ENCODE data around the gene CDHR5. TPM values are rescaled to one million over a fixed set of nuclear protein-coding genes. Genes with fewer than 3 reads are reported as not detected.
A peak's percentile ranks its signal among the peaks of the same experiment; 100 is the strongest.

Gene CDHR5
- total RNA-seq, 1 donor from 2014 or later, result not detected

DNA sequence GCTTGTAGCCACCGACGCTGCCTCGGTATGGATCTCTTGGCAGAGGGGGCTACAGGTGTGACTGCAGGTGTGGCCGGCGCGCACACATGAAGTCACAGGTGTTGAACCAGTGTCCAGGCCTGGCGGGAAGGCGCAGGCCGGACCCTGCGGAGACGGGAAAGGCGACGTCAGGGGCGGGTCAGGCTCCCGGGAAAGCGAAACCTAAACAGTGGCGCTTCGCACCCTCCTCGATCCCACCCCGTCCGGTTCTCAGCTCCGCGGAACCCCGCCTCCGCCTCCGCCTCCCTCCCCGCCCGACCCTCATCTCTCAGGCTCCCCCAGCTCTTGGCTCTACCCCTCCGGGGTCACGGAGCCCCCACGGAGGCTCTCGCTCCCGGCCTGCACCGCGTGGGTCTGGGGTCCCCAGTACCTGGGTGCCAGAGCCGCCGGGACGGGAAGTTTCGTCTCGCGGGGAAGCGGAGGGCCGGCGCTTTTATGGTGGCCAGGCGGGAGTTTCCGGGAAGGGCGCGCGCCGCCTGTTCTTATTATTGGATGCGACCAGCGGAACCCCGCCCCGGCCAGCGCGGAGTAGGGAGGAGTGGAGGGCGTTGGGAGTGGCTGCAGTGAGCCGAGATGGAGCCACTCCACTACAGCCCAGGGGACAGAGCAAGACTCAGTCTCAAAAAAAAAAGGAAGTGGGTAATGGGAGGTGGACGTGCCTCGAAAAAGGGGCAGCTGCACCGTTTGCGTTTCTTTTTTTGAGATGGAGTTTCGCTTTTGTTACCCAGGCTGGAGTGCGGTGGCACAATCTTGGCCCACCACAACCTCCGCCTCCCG, 9.0 kb downstream of the CDHR5 start, which contains the start of gene IRF7:
IRF7 (minus strand) TSS at position 447 of the 816 bp plus-strand sequence. CDS start 586 bp downstream, outside the sequence.
- Histone ChIP-seq H3K36me3 (peaks cover 45% of the 10 kb centered on the region), H3K4me1 (peaks cover 34% of the 10 kb centered on the region), H3K9me3 (no peaks in the 10 kb centered on the region), H3K27ac (peak within 1 kb of the TSS; percentile 97), H3K4me3 (peak within 1 kb of the TSS; percentile 82), H3K27me3 (ENCODE audit: low read depth) (no peaks in the 10 kb centered on the region)
- TF ChIP-seq, protein P1, sequence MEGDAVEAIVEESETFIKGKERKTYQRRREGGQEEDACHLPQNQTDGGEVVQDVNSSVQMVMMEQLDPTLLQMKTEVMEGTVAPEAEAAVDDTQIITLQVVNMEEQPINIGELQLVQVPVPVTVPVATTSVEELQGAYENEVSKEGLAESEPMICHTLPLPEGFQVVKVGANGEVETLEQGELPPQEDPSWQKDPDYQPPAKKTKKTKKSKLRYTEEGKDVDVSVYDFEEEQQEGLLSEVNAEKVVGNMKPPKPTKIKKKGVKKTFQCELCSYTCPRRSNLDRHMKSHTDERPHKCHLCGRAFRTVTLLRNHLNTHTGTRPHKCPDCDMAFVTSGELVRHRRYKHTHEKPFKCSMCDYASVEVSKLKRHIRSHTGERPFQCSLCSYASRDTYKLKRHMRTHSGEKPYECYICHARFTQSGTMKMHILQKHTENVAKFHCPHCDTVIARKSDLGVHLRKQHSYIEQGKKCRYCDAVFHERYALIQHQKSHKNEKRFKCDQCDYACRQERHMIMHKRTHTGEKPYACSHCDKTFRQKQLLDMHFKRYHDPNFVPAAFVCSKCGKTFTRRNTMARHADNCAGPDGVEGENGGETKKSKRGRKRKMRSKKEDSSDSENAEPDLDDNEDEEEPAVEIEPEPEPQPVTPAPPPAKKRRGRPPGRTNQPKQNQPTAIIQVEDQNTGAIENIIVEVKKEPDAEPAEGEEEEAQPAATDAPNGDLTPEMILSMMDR (IDR thresholded peaks at IDR 0.05), result no peak
- intact Hi-C loops (cut with DNase I), result no loop called here
- DNase-seq (peak; percentile 99), ATAC-seq (peak; percentile 92 to 93)

DNA sequence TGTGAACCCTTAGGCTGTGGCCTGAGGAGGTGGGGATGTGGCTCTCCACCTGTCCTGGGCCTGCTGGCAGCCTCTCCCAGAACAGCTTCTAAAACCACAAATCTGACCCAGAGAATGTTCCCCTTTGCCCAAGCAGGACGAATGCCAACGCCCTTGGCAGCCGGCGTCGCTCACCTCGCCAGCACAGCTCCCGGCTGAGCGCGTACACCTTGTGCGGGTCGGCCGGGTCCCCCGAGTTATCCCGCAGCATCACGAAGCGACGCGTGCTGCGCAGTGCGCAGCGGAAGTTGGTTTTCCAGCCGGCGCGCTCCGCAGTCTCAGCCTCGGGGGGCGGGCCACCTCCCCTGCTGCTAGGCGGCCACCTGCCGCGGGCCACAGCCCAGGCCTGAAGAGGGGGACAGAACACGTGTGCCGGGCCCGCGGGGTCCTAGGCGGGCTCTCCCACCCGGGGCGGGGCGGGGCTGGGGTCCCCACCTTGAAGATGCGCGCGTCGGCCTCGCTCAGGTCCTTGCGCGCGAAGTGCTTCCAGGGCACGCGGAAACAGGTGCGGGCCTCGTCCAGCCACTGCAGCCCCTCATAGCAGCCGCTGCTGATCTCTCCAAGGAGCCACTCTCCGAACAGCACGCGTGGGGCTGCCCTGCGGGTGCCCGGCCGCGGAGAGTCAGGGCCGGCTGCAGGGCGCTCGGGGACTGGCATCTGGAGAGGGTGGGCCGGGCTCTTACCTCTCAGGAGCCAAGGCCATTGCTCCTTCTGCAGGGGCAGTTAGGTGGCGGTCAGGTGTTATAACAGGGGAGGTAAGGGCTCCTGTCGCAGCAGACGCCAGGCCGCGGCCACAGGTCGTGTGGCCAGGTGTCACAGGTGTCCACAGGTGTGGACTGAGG, 9.9 kb downstream of the CDHR5 start:
- ATAC-seq (peak; percentile 1 to 2), DNase-seq (no peak)
- TF ChIP-seq, protein P1 (IDR thresholded peaks at IDR 0.05), result no peak
- peaks cover 34% of the 10 kb centered on the region for H3K4me1 ChIP-seq
- no peaks in the 10 kb centered on the region for H3K27me3 ChIP-seq (ENCODE audit: low read depth)
- no peaks in the 10 kb centered on the region for H3K9me3 ChIP-seq
- peak overlapping the region; percentile 97 for H3K27ac ChIP-seq
- H3K36me3 ChIP-seq, result peaks cover 53% of the 10 kb centered on the region
- H3K4me3 ChIP-seq, result peak overlapping the region; percentile 82
- intact Hi-C loops (cut with DNase I), result no loop called here

DNA sequence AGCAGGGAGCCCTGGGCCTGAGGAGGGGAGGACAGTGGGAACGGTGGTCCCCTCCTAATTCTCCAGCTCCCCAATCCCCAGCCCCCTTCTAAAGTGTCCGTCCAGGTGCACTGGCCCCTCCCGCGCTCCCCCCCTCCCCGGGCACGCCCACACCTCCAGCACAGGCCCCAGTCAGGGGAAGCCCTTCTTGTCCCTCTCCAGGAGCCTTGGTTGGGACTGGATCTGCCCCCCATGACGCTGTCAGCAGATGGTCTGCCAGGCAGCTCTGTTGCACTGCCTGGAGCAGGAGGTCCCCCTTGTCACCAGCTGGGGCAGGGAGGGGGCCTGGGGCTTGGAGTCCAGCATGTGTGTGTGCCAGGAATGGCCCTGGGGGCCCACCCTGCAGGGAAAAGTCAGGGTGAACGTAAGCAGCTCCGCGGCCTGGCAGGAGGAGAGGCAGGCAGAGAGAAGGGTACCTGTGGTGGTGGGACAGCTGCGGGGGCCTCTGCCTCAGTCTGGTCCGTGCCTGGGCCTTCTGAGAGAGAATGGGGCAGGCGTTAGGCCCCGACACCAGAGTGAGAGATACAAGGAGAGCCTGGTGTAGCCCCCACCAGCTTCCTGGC, 10.6 kb downstream of the CDHR5 start:
- H3K9me3 ChIP-seq, result no peaks in the 10 kb centered on the region
- TF ChIP-seq, protein P1 (IDR thresholded peaks at IDR 0.05), result no peak
- peak overlapping the region; percentile 97 for H3K27ac ChIP-seq
- H3K27me3 ChIP-seq (ENCODE audit: low read depth), result no peaks in the 10 kb centered on the region
- DNase-seq, result no peak
- intact Hi-C loops (cut with DNase I), result no loop called here
- ATAC-seq, result no peak
- peak overlapping the region; percentile 82 for H3K4me3 ChIP-seq
- peaks cover 34% of the 10 kb centered on the region for H3K4me1 ChIP-seq
- peaks cover 61% of the 10 kb centered on the region for H3K36me3 ChIP-seq

DNA sequence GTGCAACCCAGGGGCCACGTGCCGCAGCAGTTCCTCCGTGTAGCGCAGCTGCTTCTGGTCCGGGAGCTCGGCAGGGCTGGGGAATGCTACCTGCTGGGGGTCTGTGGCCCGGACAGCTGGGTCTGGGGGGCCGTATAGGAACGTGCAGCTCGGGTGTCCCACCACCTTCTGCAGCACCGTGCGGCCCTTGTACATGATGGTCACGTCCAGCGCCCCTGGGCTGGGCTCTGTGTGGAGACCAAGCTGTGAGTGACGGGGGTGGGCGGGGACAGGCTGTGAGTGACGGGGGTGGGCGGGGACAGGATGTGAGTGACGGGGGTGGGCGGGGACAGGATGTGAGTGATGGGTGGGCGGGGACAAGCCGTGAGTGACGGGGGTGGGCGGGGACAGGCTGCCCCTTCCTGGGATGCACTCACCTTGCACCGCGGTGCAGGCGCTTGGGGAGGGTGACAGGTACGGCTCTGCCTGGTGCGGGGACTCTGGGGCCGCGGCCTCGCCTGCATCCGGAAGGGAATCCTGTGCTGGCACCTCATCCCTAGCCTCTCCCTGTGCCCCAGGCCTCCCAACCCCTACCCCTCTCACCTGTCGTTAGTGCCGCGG, 11.3 kb downstream of the CDHR5 start:
- peak; percentile 26 to 28 for ATAC-seq
- Histone ChIP-seq H3K4me3 (peak overlapping the region; percentile 82), H3K4me1 (peaks cover 34% of the 10 kb centered on the region)

More for the DNA sequence above, 11.3 kb downstream of the CDHR5 start:
- H3K9me3 ChIP-seq, result no peaks in the 10 kb centered on the region
- TF ChIP-seq, protein P1 (IDR thresholded peaks at IDR 0.05), result no peak
- H3K36me3 ChIP-seq, result peaks cover 67% of the 10 kb centered on the region
- peak; percentile 89 for DNase-seq
- H3K27ac ChIP-seq, result peak overlapping the region; percentile 97
- H3K27me3 ChIP-seq (ENCODE audit: low read depth), result no peaks in the 10 kb centered on the region
- intact Hi-C loops (cut with DNase I), result no loop called here
